Mammary epithelial cell (primary cell): Measurements from ENCODE around the gene SERPINA10.

Experiments
- EZH2 ChIP-seq: IDR thresholded peaks from 2 replicates; pipeline ENCODE4 v1.6.1; 2012; ENCODE audit warnings: low read length, inconsistent platforms, borderline replicate concordance
- TF ChIP-seq, protein P1 (sequence below), 2 donors: IDR thresholded peaks in 1 of 2; conservative IDR thresholded peaks in 1 of 2; 2 replicates each; pipeline ENCODE4 v1.5.1; 2011 to 2012; ENCODE audit warnings: inconsistent platforms in 2 of 2, low read length in 2 of 2, mild to moderate bottlenecking in 2 of 2, control low read depth in 1 of 2, low read depth in 1 of 2; ENCODE audit not compliant: insufficient read depth in 1 of 2; ENCODE audit errors: extremely low read depth in 1 of 2

- TF ChIP-seq, protein P1, sequence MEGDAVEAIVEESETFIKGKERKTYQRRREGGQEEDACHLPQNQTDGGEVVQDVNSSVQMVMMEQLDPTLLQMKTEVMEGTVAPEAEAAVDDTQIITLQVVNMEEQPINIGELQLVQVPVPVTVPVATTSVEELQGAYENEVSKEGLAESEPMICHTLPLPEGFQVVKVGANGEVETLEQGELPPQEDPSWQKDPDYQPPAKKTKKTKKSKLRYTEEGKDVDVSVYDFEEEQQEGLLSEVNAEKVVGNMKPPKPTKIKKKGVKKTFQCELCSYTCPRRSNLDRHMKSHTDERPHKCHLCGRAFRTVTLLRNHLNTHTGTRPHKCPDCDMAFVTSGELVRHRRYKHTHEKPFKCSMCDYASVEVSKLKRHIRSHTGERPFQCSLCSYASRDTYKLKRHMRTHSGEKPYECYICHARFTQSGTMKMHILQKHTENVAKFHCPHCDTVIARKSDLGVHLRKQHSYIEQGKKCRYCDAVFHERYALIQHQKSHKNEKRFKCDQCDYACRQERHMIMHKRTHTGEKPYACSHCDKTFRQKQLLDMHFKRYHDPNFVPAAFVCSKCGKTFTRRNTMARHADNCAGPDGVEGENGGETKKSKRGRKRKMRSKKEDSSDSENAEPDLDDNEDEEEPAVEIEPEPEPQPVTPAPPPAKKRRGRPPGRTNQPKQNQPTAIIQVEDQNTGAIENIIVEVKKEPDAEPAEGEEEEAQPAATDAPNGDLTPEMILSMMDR (conservative IDR thresholded peaks at IDR 0.05 in 1 of 2, IDR thresholded peaks at IDR 0.05 in 1 of 2; ENCODE audit: extremely low read depth in 1 of 2, insufficient read depth in 1 of 2, low read depth in 1 of 2, low read length in 2 of 2) = no peak
- no peak for TF ChIP-seq EZH2
These were observed 48.9 kb downstream of the SERPINA10 start for GRCh38 chr14:94244182-94244581.
